ENCODE measurements around the gene SLC51A.

The SLC51A gene

GRCh38 chr3:196263819-196264218 is 47.5 kb downstream of the SLC51A start:
- H3K36me3 ChIP-seq (replicated peaks) = peaks cover 29% of the 10 kb centered on the region
- H3K27me3 ChIP-seq (replicated peaks) = no peaks in the 10 kb centered on the region
- no peak overlapping the region for H3K4me3 ChIP-seq (ENCODE audit: low read depth, low read length)
- in situ Hi-C loops (cut with HindIII; ENCODE audit: low pct_ligation_motif_present, low sequenced_read_pairs) = no loop called here
- DNase-seq = no peak
- TF ChIP-seq, protein P1, sequence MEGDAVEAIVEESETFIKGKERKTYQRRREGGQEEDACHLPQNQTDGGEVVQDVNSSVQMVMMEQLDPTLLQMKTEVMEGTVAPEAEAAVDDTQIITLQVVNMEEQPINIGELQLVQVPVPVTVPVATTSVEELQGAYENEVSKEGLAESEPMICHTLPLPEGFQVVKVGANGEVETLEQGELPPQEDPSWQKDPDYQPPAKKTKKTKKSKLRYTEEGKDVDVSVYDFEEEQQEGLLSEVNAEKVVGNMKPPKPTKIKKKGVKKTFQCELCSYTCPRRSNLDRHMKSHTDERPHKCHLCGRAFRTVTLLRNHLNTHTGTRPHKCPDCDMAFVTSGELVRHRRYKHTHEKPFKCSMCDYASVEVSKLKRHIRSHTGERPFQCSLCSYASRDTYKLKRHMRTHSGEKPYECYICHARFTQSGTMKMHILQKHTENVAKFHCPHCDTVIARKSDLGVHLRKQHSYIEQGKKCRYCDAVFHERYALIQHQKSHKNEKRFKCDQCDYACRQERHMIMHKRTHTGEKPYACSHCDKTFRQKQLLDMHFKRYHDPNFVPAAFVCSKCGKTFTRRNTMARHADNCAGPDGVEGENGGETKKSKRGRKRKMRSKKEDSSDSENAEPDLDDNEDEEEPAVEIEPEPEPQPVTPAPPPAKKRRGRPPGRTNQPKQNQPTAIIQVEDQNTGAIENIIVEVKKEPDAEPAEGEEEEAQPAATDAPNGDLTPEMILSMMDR (IDR thresholded peaks at IDR 0.05; ENCODE audit: low read depth, low read length, missing control alignments) = no peak
- no peak overlapping the region for H3K27ac ChIP-seq

- no peak overlapping the region for H3K4me3 ChIP-seq (ENCODE audit: low read depth, low read length)
- TF ChIP-seq, protein P1 (IDR thresholded peaks at IDR 0.05; ENCODE audit: low read depth, low read length, missing control alignments) = no peak
- no peaks in the 10 kb centered on the region for H3K27me3 ChIP-seq (replicated peaks)
- in situ Hi-C loops (cut with HindIII; ENCODE audit: low pct_ligation_motif_present, low sequenced_read_pairs) = no loop called here
- peak overlapping the region; percentile 62 for H3K27ac ChIP-seq
- peak; percentile 86 for DNase-seq
- H3K36me3 ChIP-seq (replicated peaks) = peaks cover 40% of the 10 kb centered on the region
Measured at GRCh38 chr3:196268284-196269163, 52.2 kb downstream of the SLC51A start.

GRCh38 chr3:196270499-196270898 is 54.2 kb downstream of the SLC51A start:
- Histone ChIP-seq H3K4me3 (ENCODE audit: low read depth, low read length) (no peak overlapping the region), H3K36me3 (replicated peaks) (peaks cover 31% of the 10 kb centered on the region), H3K27me3 (replicated peaks) (no peaks in the 10 kb centered on the region), H3K27ac (no peak overlapping the region)
- in situ Hi-C loops (cut with HindIII; ENCODE audit: low pct_ligation_motif_present, low sequenced_read_pairs) = no loop called here
- DNase-seq = no peak
- TF ChIP-seq, protein P1 (IDR thresholded peaks at IDR 0.05; ENCODE audit: low read depth, low read length, missing control alignments) = no peak

GRCh38 chr3:196272826-196273225 is 56.5 kb downstream of the SLC51A start:
- in situ Hi-C loops (cut with HindIII; ENCODE audit: low pct_ligation_motif_present, low sequenced_read_pairs) = no loop called here
- peaks cover 20% of the 10 kb centered on the region for H3K36me3 ChIP-seq (replicated peaks)
- DNase-seq = no peak
- no peaks in the 10 kb centered on the region for H3K27me3 ChIP-seq (replicated peaks)
- H3K4me3 ChIP-seq (ENCODE audit: low read depth, low read length) = no peak overlapping the region
- no peak overlapping the region for H3K27ac ChIP-seq
- TF ChIP-seq, protein P1 (IDR thresholded peaks at IDR 0.05; ENCODE audit: low read depth, low read length, missing control alignments) = no peak

- H3K36me3 ChIP-seq (replicated peaks) = peaks cover 23% of the 10 kb centered on the region
- in situ Hi-C loops (cut with HindIII; ENCODE audit: low pct_ligation_motif_present, low sequenced_read_pairs) = no loop called here
- TF ChIP-seq, protein P1 (IDR thresholded peaks at IDR 0.05; ENCODE audit: low read depth, low read length, missing control alignments) = no peak
- H3K4me3 ChIP-seq (ENCODE audit: low read depth, low read length) = no peak overlapping the region
- no peak overlapping the region for H3K27ac ChIP-seq
- no peak for DNase-seq
- no peaks in the 10 kb centered on the region for H3K27me3 ChIP-seq (replicated peaks)
Measured at GRCh38 chr3:196273655-196274054, 57.3 kb downstream of the SLC51A start.
